Astrocyte (in vitro differentiated cells and primary cell): ENCODE measurements around the gene PTPRC. TPM values are rescaled to one million over a fixed set of nuclear protein-coding genes. Genes with fewer than 3 reads are reported as not detected.

Experiments used
- DNase-seq: peaks from one replicate; pipeline ENCODE4 v3.0.0-alpha.2; 2010; ENCODE audit warnings: low read depth
- FAIRE-seq: peaks from 2 replicates; lab custom pipeline; 2011; peaks lifted over from hg19 to GRCh38; lab: Jason Lieb, UNC
- H2AFZ ChIP-seq: 2 replicates; pipeline ENCODE4 v1.6.0; 2012; ENCODE audit warnings: low read depth, low read length, inconsistent platforms
- H3K27ac ChIP-seq: 2 replicates; pipeline ENCODE4 v1.5.1; 2011; ENCODE audit warnings: low read depth, low read length, inconsistent platforms
- H3K27me3 ChIP-seq: 2 replicates; pipeline ENCODE4 v1.6.0; 2011; ENCODE audit warnings: low read length, inconsistent platforms; ENCODE audit not compliant: insufficient read depth
- H3K36me3 ChIP-seq: 2 replicates; pipeline ENCODE4 v1.5.1; 2011; ENCODE audit warnings: low read length, inconsistent platforms; ENCODE audit not compliant: insufficient read depth
- H3K4me1 ChIP-seq: 2 replicates; pipeline ENCODE4 v1.5.1; 2011; ENCODE audit warnings: low read length, inconsistent platforms; ENCODE audit not compliant: insufficient read depth
- H3K4me2 ChIP-seq: 2 replicates; pipeline ENCODE4 v1.6.0; 2012; ENCODE audit warnings: low read length, inconsistent platforms
- H3K4me3 ChIP-seq: 2 replicates; pipeline ENCODE4 v1.5.1; 2011; ENCODE audit warnings: low read depth, mild to moderate bottlenecking, low read length, inconsistent platforms; ENCODE audit not compliant: insufficient read depth
- H3K79me2 ChIP-seq: 2 replicates; pipeline ENCODE4 v1.6.0; 2012; ENCODE audit warnings: mild to moderate bottlenecking, low read length, inconsistent platforms; ENCODE audit not compliant: insufficient read depth
- H3K9ac ChIP-seq: 2 replicates; pipeline ENCODE4 v1.6.0; 2012; ENCODE audit warnings: mild to moderate bottlenecking, low read length, inconsistent platforms
- H3K9me3 ChIP-seq: 2 replicates; pipeline ENCODE4 v1.5.1; 2012; ENCODE audit warnings: low read depth, mild to moderate bottlenecking, low read length, inconsistent platforms; ENCODE audit not compliant: insufficient read depth
- H4K20me1 ChIP-seq: 2 replicates; pipeline ENCODE4 v1.6.0; 2012; ENCODE audit warnings: low read length, inconsistent platforms; ENCODE audit not compliant: insufficient read depth
- H3K27ac Mint-ChIP-seq: one replicate; pipeline ENCODE4 v1.8.0; 2021; ENCODE audit warnings: mild to moderate bottlenecking, mixed read lengths; ENCODE audit not compliant: unreplicated experiment
- H3K27me3 Mint-ChIP-seq: one replicate; pipeline ENCODE4 v1.8.0; 2021; ENCODE audit warnings: low read depth, mixed read lengths; ENCODE audit not compliant: unreplicated experiment
- H3K36me3 Mint-ChIP-seq: one replicate; pipeline ENCODE4 v1.8.0; 2021; ENCODE audit warnings: low read depth, mixed read lengths; ENCODE audit not compliant: unreplicated experiment
- H3K4me1 Mint-ChIP-seq: one replicate; pipeline ENCODE4 v1.8.0; 2021; ENCODE audit warnings: low read depth, mixed read lengths; ENCODE audit not compliant: unreplicated experiment
- H3K4me3 Mint-ChIP-seq: one replicate; pipeline ENCODE4 v1.8.0; 2021; ENCODE audit warnings: mild to moderate bottlenecking, moderate library complexity, mixed read lengths; ENCODE audit not compliant: unreplicated experiment
- H3K9me3 Mint-ChIP-seq: one replicate; pipeline ENCODE4 v1.8.0; 2021; ENCODE audit warnings: mild to moderate bottlenecking, mixed read lengths; ENCODE audit not compliant: unreplicated experiment
- EZH2 ChIP-seq: IDR thresholded peaks from 2 replicates; pipeline ENCODE4 v1.6.1; 2012; ENCODE audit warnings: mild to moderate bottlenecking, low read length, inconsistent platforms; ENCODE audit not compliant: insufficient read depth
- total RNA-seq: library from RNA; stranded (reverse); gene quantifications from 2 replicates; pipeline ENCODE4 v1.2.1, GENCODE V29; 2021
- TF ChIP-seq, protein P1 (sequence below): IDR thresholded peaks from 2 replicates; pipeline ENCODE4 v1.5.1; 2011; ENCODE audit warnings: low read depth, mild to moderate bottlenecking, inconsistent platforms, low read length, moderate library complexity; ENCODE audit not compliant: insufficient read depth

Gene PTPRC
- total RNA-seq, 1 donor from 2014 or later = 0.20 TPM

DNA sequence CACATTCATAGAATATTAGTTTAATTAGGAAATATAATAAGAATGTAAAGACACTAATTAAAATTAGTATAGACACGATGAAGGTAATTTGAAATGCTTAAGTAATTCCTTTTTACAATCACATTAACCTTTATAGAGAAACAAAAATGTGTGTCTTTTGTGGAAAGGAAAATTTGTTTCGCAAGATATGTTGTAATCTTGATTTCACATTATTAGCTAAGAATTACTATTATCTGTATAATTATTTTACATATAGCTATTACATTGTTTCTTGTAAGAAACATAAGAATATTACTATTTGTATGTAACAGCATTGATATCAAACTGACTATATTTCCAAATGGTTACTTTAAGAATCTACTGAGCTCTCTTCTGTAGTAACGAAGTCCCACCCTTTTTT lies 111.2 kb downstream of the PTPRC start:
- H3K36me3 Mint-ChIP-seq = no peaks in the 10 kb centered on the region
- no peak for FAIRE-seq

GRCh38 chr1:198751741-198752140 lies 112.9 kb downstream of the PTPRC start:
- Histone ChIP-seq H2AFZ (no peak overlapping the region), H3K4me3 (no peak overlapping the region), H4K20me1 (no peaks in the 10 kb centered on the region), H3K4me1 (no peaks in the 10 kb centered on the region), H3K27ac (no peak overlapping the region), H3K79me2 (no peaks in the 10 kb centered on the region), H3K9me3 (no peaks in the 10 kb centered on the region), H3K36me3 (no peaks in the 10 kb centered on the region), H3K27me3 (no peaks in the 10 kb centered on the region), H3K4me2 (no peak overlapping the region), H3K9ac (no peak overlapping the region)
- no peaks in the 10 kb centered on the region for H3K27me3 Mint-ChIP-seq
- no peaks in the 10 kb centered on the region for H3K36me3 Mint-ChIP-seq
- H3K4me1 Mint-ChIP-seq = peaks cover 1% of the 10 kb centered on the region
- H3K4me3 Mint-ChIP-seq = no peak overlapping the region
- DNase-seq (no peak), FAIRE-seq (no peak)
- no peaks in the 10 kb centered on the region for H3K9me3 Mint-ChIP-seq
- no peak for TF ChIP-seq EZH2
- TF ChIP-seq, protein P1, sequence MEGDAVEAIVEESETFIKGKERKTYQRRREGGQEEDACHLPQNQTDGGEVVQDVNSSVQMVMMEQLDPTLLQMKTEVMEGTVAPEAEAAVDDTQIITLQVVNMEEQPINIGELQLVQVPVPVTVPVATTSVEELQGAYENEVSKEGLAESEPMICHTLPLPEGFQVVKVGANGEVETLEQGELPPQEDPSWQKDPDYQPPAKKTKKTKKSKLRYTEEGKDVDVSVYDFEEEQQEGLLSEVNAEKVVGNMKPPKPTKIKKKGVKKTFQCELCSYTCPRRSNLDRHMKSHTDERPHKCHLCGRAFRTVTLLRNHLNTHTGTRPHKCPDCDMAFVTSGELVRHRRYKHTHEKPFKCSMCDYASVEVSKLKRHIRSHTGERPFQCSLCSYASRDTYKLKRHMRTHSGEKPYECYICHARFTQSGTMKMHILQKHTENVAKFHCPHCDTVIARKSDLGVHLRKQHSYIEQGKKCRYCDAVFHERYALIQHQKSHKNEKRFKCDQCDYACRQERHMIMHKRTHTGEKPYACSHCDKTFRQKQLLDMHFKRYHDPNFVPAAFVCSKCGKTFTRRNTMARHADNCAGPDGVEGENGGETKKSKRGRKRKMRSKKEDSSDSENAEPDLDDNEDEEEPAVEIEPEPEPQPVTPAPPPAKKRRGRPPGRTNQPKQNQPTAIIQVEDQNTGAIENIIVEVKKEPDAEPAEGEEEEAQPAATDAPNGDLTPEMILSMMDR = no peak
- no peak overlapping the region for H3K27ac Mint-ChIP-seq

More for the DNA sequence above, 111.2 kb downstream of the PTPRC start:
- Histone ChIP-seq H3K4me2 (no peak overlapping the region), H3K27me3 (no peaks in the 10 kb centered on the region), H3K4me3 (no peak overlapping the region), H3K9me3 (no peaks in the 10 kb centered on the region), H3K27ac (no peak overlapping the region), H2AFZ (no peak overlapping the region), H3K36me3 (no peaks in the 10 kb centered on the region), H3K79me2 (no peaks in the 10 kb centered on the region), H3K9ac (no peak overlapping the region), H4K20me1 (no peaks in the 10 kb centered on the region), H3K4me1 (no peaks in the 10 kb centered on the region)
- no peak overlapping the region for H3K4me3 Mint-ChIP-seq
- no peak for DNase-seq
- H3K9me3 Mint-ChIP-seq = no peaks in the 10 kb centered on the region
- no peak for TF ChIP-seq EZH2
- TF ChIP-seq, protein P1 = no peak
- peaks cover 1% of the 10 kb centered on the region for H3K4me1 Mint-ChIP-seq
- no peaks in the 10 kb centered on the region for H3K27me3 Mint-ChIP-seq
- H3K27ac Mint-ChIP-seq = no peak overlapping the region

DNA sequence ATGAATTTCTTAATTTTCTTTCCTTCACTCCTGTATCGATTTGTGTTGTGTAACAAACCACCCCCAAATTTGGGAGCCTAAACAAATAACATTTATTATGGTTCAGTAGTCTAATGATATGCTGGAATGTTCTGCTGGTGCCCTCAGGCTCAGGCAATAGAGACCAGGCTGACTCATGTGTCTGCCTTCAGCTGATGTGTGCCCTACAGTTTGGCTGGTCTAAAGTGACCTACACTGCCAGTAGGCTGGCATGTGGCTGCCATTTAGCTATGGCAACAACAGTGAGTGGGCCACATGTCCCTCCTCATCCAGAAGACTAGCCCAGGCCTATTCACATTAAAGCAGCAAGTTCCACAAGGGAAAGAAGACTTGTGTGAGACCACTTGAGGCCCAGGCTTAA lies 115.8 kb downstream of the PTPRC start:
- FAIRE-seq (no peak), DNase-seq (no peak)
- Mint-ChIP-seq H3K4me3 (no peak overlapping the region), H3K4me1 (peaks cover 1% of the 10 kb centered on the region), H3K9me3 (no peaks in the 10 kb centered on the region), H3K36me3 (no peaks in the 10 kb centered on the region), H3K27ac (no peak overlapping the region), H3K27me3 (no peaks in the 10 kb centered on the region)
- no peaks in the 10 kb centered on the region for H3K4me1 ChIP-seq
- no peaks in the 10 kb centered on the region for H3K9me3 ChIP-seq
- no peaks in the 10 kb centered on the region for H4K20me1 ChIP-seq
- H3K36me3 ChIP-seq = no peaks in the 10 kb centered on the region
- H3K79me2 ChIP-seq = no peaks in the 10 kb centered on the region
- no peak overlapping the region for H3K27ac ChIP-seq
- H2AFZ ChIP-seq = no peak overlapping the region
- H3K9ac ChIP-seq = no peak overlapping the region
- no peaks in the 10 kb centered on the region for H3K27me3 ChIP-seq
- TF ChIP-seq EZH2 = no peak
- TF ChIP-seq, protein P1 = no peak
- no peak overlapping the region for H3K4me2 ChIP-seq
- H3K4me3 ChIP-seq = no peak overlapping the region
